GM12874 (cell line): ENCODE results near the gene FAM47E.

Experiments
- CTCF ChIP-seq: IDR thresholded peaks from 2 replicates; pipeline ENCODE4 v1.5.1; 2011; ENCODE audit warnings: low read depth, mild to moderate bottlenecking, control low read depth, low read length, moderate library complexity; ENCODE audit not compliant: insufficient read depth

The FAM47E gene, protein sequence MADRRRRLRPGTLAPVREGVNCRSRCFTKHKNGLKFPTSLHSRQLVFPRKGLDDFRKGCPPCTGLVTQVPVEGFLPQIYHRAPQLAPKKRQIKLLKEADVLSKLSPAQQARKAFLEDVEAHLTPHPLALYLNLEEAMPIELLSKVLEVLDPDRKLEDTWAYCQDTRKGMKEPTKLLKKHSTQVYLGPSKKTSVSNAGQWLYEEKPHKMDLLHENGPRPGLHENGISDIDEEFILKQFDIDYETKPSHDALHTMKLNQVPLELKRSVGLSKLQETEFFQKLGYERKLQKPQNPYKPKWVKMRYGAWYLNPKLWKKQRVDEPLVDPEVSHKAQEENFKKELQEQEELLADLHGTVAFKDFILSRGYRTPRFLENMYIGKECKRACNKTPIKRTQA

GRCh38 chr4:76251441-76252270 lies at the start of gene FAM47E:
Gene FAM47E, plus strand, starts transcription at chr4:76251721. Its CDS starts 26 bp downstream, at chr4:76251747.
- TF ChIP-seq CTCF, result 0 out of 2 replicates have a peak, but pooled peaks have one; percentile 25

GRCh38 chr4:76203541-76203940 lies 48.0 kb upstream of the FAM47E start:
- no peak for TF ChIP-seq CTCF

DNA sequence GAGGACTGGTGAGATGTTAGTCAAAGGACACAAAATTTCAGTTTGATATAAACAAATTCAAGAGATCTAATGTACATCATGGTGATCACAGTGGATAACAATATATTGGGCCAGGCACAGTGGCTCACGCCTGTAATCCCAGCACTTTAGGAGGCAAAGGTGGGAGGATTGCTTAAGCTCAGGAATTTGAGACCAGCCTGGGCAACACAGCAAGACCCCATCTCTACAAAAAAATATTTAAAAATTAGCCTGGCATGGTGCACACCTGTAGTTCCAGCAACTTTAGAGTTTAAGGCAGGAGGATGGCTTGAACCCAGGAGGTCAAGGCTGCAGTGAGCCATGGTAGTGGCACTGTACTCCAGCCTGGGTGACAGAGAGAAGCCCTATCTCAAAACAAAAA lies 46.6 kb upstream of the FAM47E start:
- no peak for TF ChIP-seq CTCF

DNA sequence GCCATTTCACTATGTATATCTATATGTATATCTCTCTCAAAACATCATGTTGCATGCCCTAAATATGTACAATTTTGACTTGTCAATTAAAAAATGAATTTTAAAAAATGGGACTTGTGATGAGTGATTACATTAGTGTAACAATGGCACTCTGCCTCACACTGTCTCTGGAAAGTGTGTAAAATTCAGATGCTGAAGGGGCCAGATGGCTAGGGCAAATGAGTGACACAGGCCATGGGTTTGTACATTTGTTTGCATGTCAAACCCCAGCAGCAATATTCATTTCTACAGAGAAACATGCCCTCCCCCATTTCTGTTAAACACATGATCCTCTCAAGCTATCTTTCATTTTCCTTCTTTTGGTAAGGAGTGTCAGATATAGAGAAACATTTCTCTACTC lies 46.0 kb upstream of the FAM47E start:
- TF ChIP-seq CTCF, result no peak

DNA sequence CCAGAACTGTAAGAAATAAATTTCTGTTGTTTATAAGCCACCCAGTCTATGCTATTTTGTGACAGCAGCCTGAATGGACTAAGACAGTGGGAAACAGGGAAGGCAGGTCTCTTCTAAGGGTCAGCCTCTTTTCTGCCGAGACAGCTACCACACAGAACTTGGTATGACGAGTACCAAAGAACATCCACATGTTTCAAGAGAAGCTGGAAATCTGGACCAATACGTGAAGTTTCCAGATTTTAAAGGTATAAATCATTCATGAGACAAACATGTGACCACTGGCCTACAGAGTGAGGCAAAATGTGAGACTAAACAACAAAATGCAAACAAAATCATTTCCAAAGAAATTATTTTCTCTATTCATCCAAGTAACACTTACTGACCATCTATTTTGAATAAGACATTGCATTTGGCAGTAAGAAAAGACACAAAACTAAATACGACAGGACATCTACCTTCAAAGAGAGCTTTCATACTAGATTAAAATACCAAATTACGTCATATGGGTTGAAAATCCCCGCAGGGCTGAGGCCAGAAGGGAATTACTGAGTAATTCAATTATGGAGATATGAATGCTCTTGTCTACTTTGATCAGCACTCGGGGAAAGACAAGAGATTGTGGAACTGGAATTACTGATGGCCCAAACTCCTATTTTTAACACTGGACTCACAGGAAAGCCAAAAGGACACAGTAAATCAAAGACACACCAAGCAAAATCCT lies 45.1 kb upstream of the FAM47E start:
- no peak for TF ChIP-seq CTCF

GRCh38 chr4:76207549-76207948 lies 44.0 kb upstream of the FAM47E start:
- TF ChIP-seq CTCF, result no peak
